A549 (cell line): ENCODE measurements around the gene FAM120B. TPM values are rescaled to one million over a fixed set of nuclear protein-coding genes. Genes with fewer than 3 reads are reported as not detected.

Experiments
- ATAC-seq, 2 experiments: fragments of 200-7000 bp in 1 of 2; fragments of >200 bp in 1 of 2; cut with Nextera tagmentation in 1 of 2; cut with Tn5 transposase in 1 of 2; 3 replicates each; pipeline versions ENCODE4 v1.8.0 to v1.9.1; 2018 to 2020; ENCODE audit warnings: mild to moderate bottlenecking in 1 of 2, moderate library complexity in 1 of 2
- CTCF ChIA-PET: fragments of 300-600 bp; sonication (Branson Sonifier 250); formaldehyde crosslinking; extraction: SDS; loops from one replicate; lab custom pipeline; 2021; ENCODE audit warnings: antibody characterized with exemption, inconsistent platforms; lab: Yijun Ruan, JAX
- POLR2A ChIA-PET: fragments of 350-600 bp; formaldehyde crosslinking; extraction: SDS; loops from one replicate; lab custom pipeline; 2021; ENCODE audit warnings: antibody characterized with exemption, inconsistent platforms; lab: Yijun Ruan, JAX
- DNase-seq, 2 experiments: peaks; one replicate each; pipeline versions ENCODE4 v3.0.0 to v3.0.0-alpha.2; 2011 to 2016; ENCODE audit warnings: low read depth in 1 of 2, low spot score in 1 of 2
- FAIRE-seq: peaks from 2 replicates; lab custom pipeline; 2011; peaks lifted over from hg19 to GRCh38; lab: Jason Lieb, UNC
- H3K27ac ChIP-seq, 2 experiments: fragments of >200 bp; sonication (Bioruptor Twin); formaldehyde crosslinking; 3 replicates each; pipeline ENCODE4 v1.5.1; 2016 to 2017
- H3K4me1 ChIP-seq: fragments of >200 bp; sonication (Bioruptor Twin); formaldehyde crosslinking; 3 replicates; pipeline ENCODE4 v1.6.1; 2016
- H3K4me2 ChIP-seq: fragments of >200 bp; sonication (Bioruptor Twin); formaldehyde crosslinking; 3 replicates; pipeline ENCODE4 v1.6.1; 2016
- H3K4me3 ChIP-seq: fragments of >200 bp; sonication (Bioruptor Twin); formaldehyde crosslinking; 3 replicates; pipeline ENCODE4 v1.5.1; 2016
- H3K9me3 ChIP-seq: fragments of >200 bp; sonication (Bioruptor Twin); formaldehyde crosslinking; 3 replicates; pipeline ENCODE4 v1.6.1; 2016
- BCL3 ChIP-seq: fragments of >200 bp; sonication (Bioruptor Twin); formaldehyde crosslinking; IDR thresholded peaks from 3 replicates; pipeline ENCODE4 v1.6.1; 2016
- BHLHE40 ChIP-seq: IDR thresholded peaks from 2 replicates; pipeline ENCODE4 v1.6.1; 2012; ENCODE audit warnings: low read depth, low read length, inconsistent platforms
- CBX8 ChIP-seq: fragments of 200-600 bp; sonication (generic); IDR thresholded peaks from 2 replicates; pipeline ENCODE4 v1.6.1; 2016
- CEBPB ChIP-seq, 2 experiments: fragments of >200 bp in 1 of 2; sonication (Bioruptor Twin) in 1 of 2; formaldehyde crosslinking in 1 of 2; IDR thresholded peaks; 2 replicates each; pipeline ENCODE4 v1.6.1; 2012 to 2016
- CHD2 ChIP-seq: fragments of 150-350 bp; IDR thresholded peaks from 2 replicates; pipeline ENCODE4 v1.6.1; 2014; ENCODE audit warnings: low read length; ENCODE audit not compliant: partially characterized antibody
- CTCF ChIP-seq: fragments of >200 bp; sonication (Bioruptor Twin); formaldehyde crosslinking; IDR thresholded peaks from 3 replicates; pipeline ENCODE4 v1.5.1; 2016
- FOSL2 ChIP-seq, 2 experiments: fragments of 450-650 bp in 1 of 2; fragments of >200 bp in 1 of 2; sonication (Bioruptor Twin) in 1 of 2; formaldehyde crosslinking; IDR thresholded peaks; 2 replicates each; pipeline versions ENCODE4 v1.5.0 to v1.6.1; 2016 to 2020; ENCODE audit warnings: mild to moderate bottlenecking in 1 of 2, moderate library complexity in 1 of 2
- HMGXB4 ChIP-seq: fragments of 250-450 bp; sonication (Bioruptor Pico); IDR thresholded peaks from 2 replicates; pipeline ENCODE4 v1.5.0; 2021; ENCODE audit warnings: mild to moderate bottlenecking, moderate library complexity, borderline replicate concordance
- HOXA7 ChIP-seq: fragments of 250-450 bp; sonication (Bioruptor Pico); IDR thresholded peaks from 2 replicates; pipeline ENCODE4 v1.5.0; 2020; ENCODE audit warnings: mild to moderate bottlenecking, moderate library complexity
- MAX ChIP-seq: IDR thresholded peaks from 2 replicates; pipeline ENCODE4 v1.6.1; 2012
- MYC ChIP-seq: IDR thresholded peaks from 2 replicates; pipeline ENCODE4 v1.6.1; 2012; ENCODE audit warnings: mild to moderate bottlenecking, inconsistent platforms, low read length, improper control_type of control experiment, borderline replicate concordance
- NFE2L2 ChIP-seq: fragments of 150-350 bp; conservative IDR thresholded peaks from 2 replicates; pipeline ENCODE4 v1.6.1; 2014; ENCODE audit warnings: low read length
- NR3C1 ChIP-seq: fragments of >200 bp; sonication (Bioruptor Twin); formaldehyde crosslinking; IDR thresholded peaks from 3 replicates; pipeline ENCODE4 v1.6.1; 2017
- PBX3 ChIP-seq: IDR thresholded peaks from 2 replicates; pipeline ENCODE4 v1.6.1; 2012
- PHF8 ChIP-seq: fragments of 200-600 bp; sonication (generic); IDR thresholded peaks from 2 replicates; pipeline ENCODE4 v1.6.1; 2016; ENCODE audit warnings: low read depth, mild to moderate bottlenecking, antibody characterized with exemption, moderate library complexity, borderline replicate concordance
- RCOR1 ChIP-seq: fragments of 150-350 bp; IDR thresholded peaks from 2 replicates; pipeline ENCODE4 v1.6.1; 2014; ENCODE audit warnings: antibody characterized with exemption, low read length, low read depth
- REST ChIP-seq: fragments of 200-600 bp; sonication (generic); IDR thresholded peaks from 2 replicates; pipeline ENCODE4 v1.6.1; 2016; ENCODE audit warnings: antibody characterized with exemption, mild to moderate bottlenecking, moderate library complexity
- RFX5 ChIP-seq: fragments of 450-650 bp; IDR thresholded peaks from 2 replicates; pipeline ENCODE4 v1.7.1; 2014; ENCODE audit warnings: antibody characterized with exemption, mild to moderate bottlenecking, moderate library complexity
- RNF2 ChIP-seq: fragments of 200-600 bp; sonication (generic); IDR thresholded peaks from 2 replicates; pipeline ENCODE4 v1.6.1; 2016; ENCODE audit warnings: low read depth, mild to moderate bottlenecking, antibody characterized with exemption, moderate library complexity, borderline replicate concordance
- SMC3 ChIP-seq: fragments of >200 bp; sonication (Bioruptor Twin); formaldehyde crosslinking; IDR thresholded peaks from 3 replicates; pipeline ENCODE4 v1.6.1; 2018; ENCODE audit warnings: inconsistent platforms
- ZC3H11A ChIP-seq: fragments of 450-650 bp; IDR thresholded peaks from 2 replicates; pipeline ENCODE4 v1.6.1; 2014; ENCODE audit warnings: antibody characterized with exemption, mild to moderate bottlenecking
- WGBS: methylation state at CpG from one replicate; pipeline ENCODE4 v1.1.6; 2017; ENCODE audit errors: missing lambda C conversion rate; 5-methylcytosine and 5-hydroxymethylcytosine counted together
- polyA plus RNA-seq, 4 experiments: library from polyadenylated mRNA; depleted of rRNA in 3 of 4; stranded (reverse); fragments of >200 nt; fragmentation: RNase III in 1 of 4; extraction: RNeasy Plus Mini Kit Qiagen cat#74134 plus additional on column Dnase treatment in 1 of 4; gene quantifications; 2 replicates in 3 of 4; 3 replicates in 1 of 4; pipeline ENCODE4 v1.2.3, GENCODE V29; 2011 to 2017

The FAM120B gene
- polyA plus RNA-seq, 2 of the 4 experiments (the other 2 are of a cell fraction), result 7.0 to 7.7 TPM

DNA sequence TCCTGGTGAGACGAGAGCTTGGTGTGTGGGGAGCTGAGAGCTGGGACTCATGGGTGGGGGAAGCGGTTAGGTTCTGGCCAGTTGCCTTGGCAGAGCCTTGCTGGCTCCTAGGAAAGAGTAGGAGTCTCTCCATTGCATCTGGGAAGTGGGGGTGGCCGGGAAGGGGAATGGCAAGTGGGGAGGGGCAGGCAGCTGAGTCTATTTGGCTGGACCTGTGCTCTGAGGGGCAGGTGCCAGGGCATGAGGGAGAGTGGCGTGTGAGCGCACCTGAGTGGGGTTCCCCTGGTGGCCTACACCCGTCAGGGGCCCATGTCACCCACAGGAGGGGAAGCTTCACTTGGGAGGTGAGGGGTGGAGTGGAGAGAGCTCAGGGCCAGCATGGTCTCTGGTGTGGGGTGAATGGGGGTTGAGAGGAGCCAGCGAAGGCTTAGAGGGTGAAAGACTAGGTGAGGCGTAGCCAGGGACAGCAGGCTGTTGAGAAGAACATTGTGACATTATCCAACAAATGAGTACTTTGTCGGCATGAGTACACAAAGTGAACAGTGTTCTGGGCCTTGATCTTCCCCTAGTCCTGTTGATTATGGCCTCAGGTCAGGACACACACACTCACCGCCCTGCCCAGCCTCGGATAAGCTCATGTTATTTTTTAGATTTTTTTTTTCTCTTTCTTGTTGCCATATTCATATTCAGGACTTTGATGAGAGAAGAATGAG is 59.8 kb downstream of the FAM120B start:
- ATAC-seq, result no peak
- CTCF ChIA-PET, result no interaction called here
- no peaks in the 10 kb centered on the region for H3K4me1 ChIP-seq
- no peak overlapping the region for H3K4me3 ChIP-seq
- POLR2A ChIA-PET, result no interaction called here
- TF ChIP-seq NFE2L2, result no peak
- H3K27ac ChIP-seq, result no peak overlapping the region
- H3K4me2 ChIP-seq, result no peak overlapping the region
- FAIRE-seq, result no peak
- 88% methylated on average over 11 of the region's 11 CpGs for WGBS
- no peak for DNase-seq
- no peaks in the 10 kb centered on the region for H3K9me3 ChIP-seq

DNA sequence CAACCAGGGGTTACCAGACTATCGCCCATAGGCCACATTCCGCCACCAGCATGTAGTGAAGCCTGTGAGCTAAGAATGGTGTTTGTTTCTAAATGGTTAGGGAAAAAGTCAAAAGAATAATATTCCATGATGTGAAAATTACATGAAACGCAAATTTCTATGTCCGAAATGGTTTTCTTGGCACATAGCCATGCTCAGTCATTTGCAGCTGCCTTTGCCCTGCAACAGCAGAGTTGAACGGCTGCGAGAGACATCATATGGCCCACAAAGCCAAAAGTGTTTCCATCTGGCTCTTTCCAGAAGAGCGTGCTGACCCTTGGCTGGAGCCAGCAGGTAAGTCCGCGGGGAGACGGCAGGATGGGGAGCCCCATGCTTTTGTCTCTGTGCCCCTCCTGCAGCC is 60.7 kb downstream of the FAM120B start:
- ATAC-seq, result no peak
- Histone ChIP-seq H3K4me2 (no peak overlapping the region), H3K4me3 (no peak overlapping the region), H3K9me3 (no peaks in the 10 kb centered on the region), H3K4me1 (no peaks in the 10 kb centered on the region), H3K27ac (no peak overlapping the region)
- ChIA-PET POLR2A (no interaction called here), CTCF (no interaction called here)
- FAIRE-seq, result no peak
- TF ChIP-seq CBX8 (no peak), RCOR1 (no peak), NFE2L2 (no peak), SMC3 (no peak), CHD2 (no peak), HOXA7 (CRISPR knock-in tag) (no peak), CTCF (no peak), ZC3H11A (no peak), CEBPB (IDR thresholded peaks at IDR 0.05) (no peak), MYC (no peak), BCL3 (no peak), NR3C1 (no peak), RFX5 (no peak), MAX (no peak), FOSL2 (IDR thresholded peaks at IDR 0.05) (no peak), FOSL2 (CRISPR knock-in tag; IDR thresholded peaks at IDR 0.05) (no peak), BHLHE40 (no peak), PHF8 (no peak), RNF2 (no peak), HMGXB4 (no peak)
- WGBS, result 87% methylated on average over 10 of the region's 10 CpGs
- no peak for DNase-seq

DNA sequence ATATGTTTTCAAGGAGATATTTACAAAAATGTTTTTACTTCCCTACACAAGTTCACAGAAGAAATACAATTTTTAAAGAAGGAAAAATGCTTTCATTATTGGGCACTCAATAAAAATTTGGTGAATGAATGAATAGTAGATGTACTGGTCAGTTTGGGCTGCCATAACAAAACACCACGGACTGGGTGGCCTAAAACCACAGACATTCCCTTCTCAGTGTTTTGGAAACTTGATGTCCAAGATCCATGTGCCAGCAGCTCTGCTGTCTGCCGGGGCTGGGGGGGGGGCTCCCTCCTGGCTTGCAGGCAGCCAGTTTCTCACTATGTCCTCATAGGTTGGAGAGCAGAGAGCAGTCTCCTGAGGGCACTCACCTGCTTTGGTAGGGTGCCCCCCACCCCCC is 62.0 kb downstream of the FAM120B start:
- Histone ChIP-seq H3K4me2 (no peak overlapping the region), H3K9me3 (no peaks in the 10 kb centered on the region), H3K4me3 (no peak overlapping the region), H3K4me1 (no peaks in the 10 kb centered on the region), H3K27ac (no peak overlapping the region)
- FAIRE-seq (no peak), DNase-seq (no peak), ATAC-seq (no peak)
- POLR2A ChIA-PET, result no interaction called here
- CTCF ChIA-PET, result no interaction called here
- 81% methylated on average over 1 of the region's 2 CpGs for WGBS
- TF ChIP-seq FOSL2 (IDR thresholded peaks at IDR 0.05), result no peak
- no peak for TF ChIP-seq FOSL2 (CRISPR knock-in tag; IDR thresholded peaks at IDR 0.05)
- no peak for TF ChIP-seq REST
- TF ChIP-seq PBX3, result no peak
- no peak for TF ChIP-seq PHF8
- TF ChIP-seq HMGXB4, result no peak
- TF ChIP-seq ZC3H11A, result no peak
